Endothelial cell of umbilical vein (primary cell): Measurements from ENCODE around the gene SMIM21. TPM values are rescaled to one million over a fixed set of nuclear protein-coding genes. Genes with fewer than 3 reads are reported as not detected.

Experiments
- BruUV-seq: library from RNA; stranded (reverse); fragments of 400-500 nt; replicated peaks from 2 replicates; lab custom pipeline; 2021; lab: Mats Ljungman, UMichigan
- CTCF ChIA-PET: fragments of 300-600, 350-600 bp; sonication (Branson Sonifier 250); formaldehyde crosslinking; loops from one replicate; lab custom pipeline; 2021; ENCODE audit warnings: antibody characterized with exemption, inconsistent platforms; lab: Charles Lee
- POLR2A ChIA-PET: fragments of 300-600, 350-600 bp; sonication (Branson Sonifier 250); formaldehyde crosslinking; loops from one replicate; lab custom pipeline; 2021; ENCODE audit warnings: antibody characterized with exemption, inconsistent platforms; lab: Charles Lee
- DNase-seq: peaks from one replicate; pipeline ENCODE4 v3.0.0-alpha.2; 2011; ENCODE audit warnings: low read depth, low spot score
- FAIRE-seq: peaks from 2 replicates; lab custom pipeline; 2011; peaks lifted over from hg19 to GRCh38; lab: Jason Lieb, UNC
- H2AFZ ChIP-seq: 2 replicates; pipeline ENCODE4 v1.6.0; 2012; ENCODE audit warnings: low read depth, low read length, control low read depth, inconsistent platforms
- H3K27ac ChIP-seq: 2 replicates; pipeline ENCODE4 v1.5.1; 2011; ENCODE audit warnings: low read depth, mild to moderate bottlenecking, control low read depth, low read length, moderate library complexity; ENCODE audit not compliant: insufficient read depth
- H3K27me3 ChIP-seq, 2 experiments: 2 replicates each; pipeline versions ENCODE4 v1.6.0 to v1.6.1; 2011; ENCODE audit warnings: low read length in 2 of 2, mixed read lengths in 1 of 2; ENCODE audit not compliant: control insufficient read depth in 2 of 2, insufficient read depth in 2 of 2
- H3K36me3 ChIP-seq, 2 experiments: 2 replicates in 1 of 2; 3 replicates in 1 of 2; pipeline ENCODE4 v1.5.1; 2011; ENCODE audit warnings: low read length in 2 of 2, mild to moderate bottlenecking in 1 of 2, moderate library complexity in 1 of 2; ENCODE audit not compliant: control insufficient read depth in 2 of 2, insufficient read depth in 2 of 2; ENCODE audit errors: extremely low read depth in 1 of 2
- H3K4me1 ChIP-seq: 3 replicates; pipeline ENCODE4 v1.5.1; 2011; ENCODE audit warnings: mild to moderate bottlenecking, low read length; ENCODE audit not compliant: control insufficient read depth, insufficient read depth; ENCODE audit errors: extremely low read depth
- H3K4me2 ChIP-seq: 2 replicates; pipeline ENCODE4 v1.6.1; 2011; ENCODE audit warnings: low read length, control low read depth, mixed read lengths; ENCODE audit not compliant: insufficient read depth
- H3K4me3 ChIP-seq, 3 experiments: fragments of 200-600 bp in 1 of 3; sonication (generic), shearing (Covaris generic) in 1 of 3; replicated peaks in 1 of 3; 2 replicates each; pipeline ENCODE4 v1.5.1; 2011 to 2016; ENCODE audit warnings: control low read depth in 3 of 3, low read length in 3 of 3, mild to moderate bottlenecking in 2 of 3, inconsistent platforms in 1 of 3, low read depth in 1 of 3, moderate library complexity in 1 of 3; ENCODE audit not compliant: insufficient read depth in 1 of 3
- H3K79me2 ChIP-seq: 2 replicates; pipeline ENCODE4 v1.6.0; 2012; ENCODE audit warnings: low read length, inconsistent platforms; ENCODE audit not compliant: control insufficient read depth, insufficient read depth
- H3K9ac ChIP-seq: replicated peaks from 2 replicates; pipeline ENCODE3; 2011; ENCODE audit warnings: low read length, control low read depth; ENCODE audit not compliant: insufficient read depth; ENCODE audit errors: extremely low read depth
- H3K9me1 ChIP-seq: replicated peaks from 3 replicates; pipeline ENCODE4 v1.6.0; 2011; ENCODE audit warnings: mild to moderate bottlenecking, low read length; ENCODE audit not compliant: control insufficient read depth, insufficient read depth; ENCODE audit errors: extremely low read depth
- H3K9me3 ChIP-seq: replicated peaks from 2 replicates; pipeline ENCODE4 v1.5.1; 2012; ENCODE audit warnings: low read length, inconsistent platforms; ENCODE audit not compliant: control insufficient read depth, insufficient read depth
- H4K20me1 ChIP-seq: replicated peaks from 2 replicates; pipeline ENCODE3; 2011; ENCODE audit warnings: mild to moderate bottlenecking, low read length; ENCODE audit not compliant: control insufficient read depth, insufficient read depth; ENCODE audit errors: extremely low read depth
- EZH2 ChIP-seq: IDR thresholded peaks from 2 replicates; pipeline ENCODE4 v1.6.1; 2012; ENCODE audit warnings: borderline replicate concordance, low read depth, mild to moderate bottlenecking, moderate library complexity, low read length, inconsistent platforms; ENCODE audit not compliant: severe bottlenecking
- FOS ChIP-seq: IDR thresholded peaks from 2 replicates; pipeline ENCODE4 v1.6.1; 2011; ENCODE audit warnings: mild to moderate bottlenecking, low read length, moderate library complexity, borderline replicate concordance; ENCODE audit not compliant: insufficient read depth
- GATA2 ChIP-seq: IDR thresholded peaks from 2 replicates; pipeline ENCODE4 v1.7.0; 2011; ENCODE audit warnings: low read depth, mild to moderate bottlenecking, moderate library complexity, mixed read lengths, low read length; ENCODE audit not compliant: insufficient read length, insufficient read depth
- JUN ChIP-seq: IDR thresholded peaks from 2 replicates; pipeline ENCODE4 v1.6.1; 2011; ENCODE audit warnings: borderline replicate concordance, low read depth; ENCODE audit not compliant: insufficient read length, insufficient read depth
- MYC ChIP-seq: IDR thresholded peaks from one replicate; pipeline ENCODE4 v1.6.1; 2011; ENCODE audit warnings: mild to moderate bottlenecking, low read depth, low read length
- POLR2AphosphoS5 ChIP-seq: IDR thresholded peaks from 2 replicates; pipeline ENCODE4 v1.6.1; 2012; ENCODE audit warnings: low read depth, mild to moderate bottlenecking, control low read depth, low read length, moderate library complexity; ENCODE audit not compliant: insufficient read depth
- dilution Hi-C: fragments of 300-500 bp; cut with MboI; formaldehyde crosslinking; loops from one replicate; pipeline ENCODE4 v1.15.0; 2019; ENCODE audit warnings: low sequenced_read_pairs; ENCODE audit not compliant: extremely low pct_ligation_motif_present
- intact Hi-C: fragments of 100-400 bp; cut with micrococcal nuclease; formaldehyde crosslinking; loops from one replicate; pipeline ENCODE4 v1.10.0; 2022
- polyA plus RNA-seq, 4 experiments: library from polyadenylated mRNA; depleted of rRNA in 3 of 4; stranded (reverse) in 3 of 4; unstranded in 1 of 4; fragments of >200 nt; gene quantifications; 2 replicates each; pipeline versions ENCODE4 v1.2.1 to v1.2.3, GENCODE V29; 2011 to 2012; ENCODE audit warnings: missing spikeins in 1 of 4
- total RNA-seq: library from RNA; stranded (reverse); gene quantifications from 2 replicates; pipeline ENCODE4 v1.2.3, GENCODE V29; 2021
- TF ChIP-seq, protein P1 (sequence below), 2 donors: IDR thresholded peaks; 1 replicate in 1 of 2; 2 replicates in 1 of 2; pipeline ENCODE4 v1.5.1; 2011; ENCODE audit warnings: low read length in 2 of 2, mild to moderate bottlenecking in 2 of 2, moderate library complexity in 2 of 2, control low read depth in 1 of 2, inconsistent platforms in 1 of 2, low read depth in 1 of 2; ENCODE audit not compliant: insufficient read depth in 1 of 2; ENCODE audit errors: extremely low read depth in 1 of 2
- TF ChIP-seq, protein P2 (sequence below): IDR thresholded peaks from 2 replicates; pipeline ENCODE4 v1.6.1; 2011; ENCODE audit not compliant: insufficient read depth, insufficient read length

Gene SMIM21
- total and polyA plus RNA-seq, 2 donors (not counting 3 experiments of a cell fraction or from before 2014, with no cell fraction given), result not detected

DNA sequence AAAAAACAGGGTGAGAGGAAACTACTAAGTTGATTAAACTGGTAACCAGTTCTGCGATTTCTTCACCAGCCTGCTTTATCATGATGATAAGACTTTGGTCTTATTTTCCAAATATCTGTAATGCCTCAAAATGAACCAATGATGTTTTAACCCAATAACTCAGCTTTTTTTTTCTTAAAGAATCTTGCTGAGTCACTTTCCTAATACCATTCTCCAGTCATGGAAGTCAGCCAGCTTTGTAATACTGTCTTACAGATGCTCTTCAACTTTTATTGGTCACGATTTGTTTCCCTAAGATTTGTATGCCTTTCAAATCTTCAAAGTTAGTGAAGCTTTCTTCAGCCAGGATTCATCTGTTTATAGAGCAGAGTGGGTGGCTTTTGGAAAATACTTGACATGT lies 47.7 kb upstream of the SMIM21 start:
- POLR2A ChIA-PET, result no interaction called here
- H3K4me2 ChIP-seq, result no peak overlapping the region

DNA sequence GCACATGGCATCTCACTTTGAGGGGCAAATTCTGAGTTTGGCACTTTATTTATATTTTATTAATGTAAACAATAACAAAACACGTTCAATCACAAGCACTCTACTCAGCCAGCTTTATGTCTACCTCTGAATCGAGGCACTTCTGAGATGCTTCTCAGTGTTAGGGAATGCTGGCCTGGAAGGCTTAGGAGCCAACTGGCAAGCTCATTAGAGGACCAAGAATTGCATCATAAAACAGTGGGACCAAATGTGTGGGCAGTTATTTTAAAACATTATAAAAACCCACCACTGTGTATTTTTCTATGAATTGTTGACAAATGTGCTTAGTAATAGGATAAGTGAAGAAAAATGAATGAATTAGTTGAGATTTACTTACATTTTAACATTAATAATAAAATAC lies 46.8 kb upstream of the SMIM21 start:
- H3K79me2 ChIP-seq, result no peaks in the 10 kb centered on the region
- no peaks in the 10 kb centered on the region for H3K36me3 ChIP-seq
- H3K4me2 ChIP-seq, result no peak overlapping the region
- CTCF ChIA-PET, result interaction anchor here (0.6 to 1.4 kb wide), 3 partner anchors 244 to 813 kb away, joined by 3 to 4 read pairs (median 3); no protein-coding TSS in a partner anchor
- H3K9ac ChIP-seq, result no peak overlapping the region
- no peaks in the 10 kb centered on the region for H3K9me3 ChIP-seq
- no TSS peak for BruUV-seq
- H3K27me3 ChIP-seq, result no peaks in the 10 kb centered on the region
- dilution Hi-C loops, result no loop called here
- no peak overlapping the region for H3K27ac ChIP-seq
- POLR2A ChIA-PET, result no interaction called here
- peaks cover 4% of the 10 kb centered on the region for H3K4me1 ChIP-seq
- no peak overlapping the region for H3K4me3 ChIP-seq
- intact Hi-C loops, result loop anchor here (10.0 kb wide), 3 partner anchors 430 to 870 kb away; no protein-coding TSS in a partner anchor
- TF ChIP-seq EZH2, result no peak
- TF ChIP-seq GATA2, result no peak
- TF ChIP-seq JUN, result no peak
- no peak for TF ChIP-seq MYC
- no peak for TF ChIP-seq POLR2AphosphoS5
- TF ChIP-seq, protein P1, sequence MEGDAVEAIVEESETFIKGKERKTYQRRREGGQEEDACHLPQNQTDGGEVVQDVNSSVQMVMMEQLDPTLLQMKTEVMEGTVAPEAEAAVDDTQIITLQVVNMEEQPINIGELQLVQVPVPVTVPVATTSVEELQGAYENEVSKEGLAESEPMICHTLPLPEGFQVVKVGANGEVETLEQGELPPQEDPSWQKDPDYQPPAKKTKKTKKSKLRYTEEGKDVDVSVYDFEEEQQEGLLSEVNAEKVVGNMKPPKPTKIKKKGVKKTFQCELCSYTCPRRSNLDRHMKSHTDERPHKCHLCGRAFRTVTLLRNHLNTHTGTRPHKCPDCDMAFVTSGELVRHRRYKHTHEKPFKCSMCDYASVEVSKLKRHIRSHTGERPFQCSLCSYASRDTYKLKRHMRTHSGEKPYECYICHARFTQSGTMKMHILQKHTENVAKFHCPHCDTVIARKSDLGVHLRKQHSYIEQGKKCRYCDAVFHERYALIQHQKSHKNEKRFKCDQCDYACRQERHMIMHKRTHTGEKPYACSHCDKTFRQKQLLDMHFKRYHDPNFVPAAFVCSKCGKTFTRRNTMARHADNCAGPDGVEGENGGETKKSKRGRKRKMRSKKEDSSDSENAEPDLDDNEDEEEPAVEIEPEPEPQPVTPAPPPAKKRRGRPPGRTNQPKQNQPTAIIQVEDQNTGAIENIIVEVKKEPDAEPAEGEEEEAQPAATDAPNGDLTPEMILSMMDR (IDR thresholded peaks at IDR 0.05; ENCODE audit: extremely low read depth in 1 of 2, insufficient read depth in 1 of 2, low read depth in 1 of 2, low read length in 2 of 2), result no peak
- DNase-seq (no peak), FAIRE-seq (no peak)
- H4K20me1 ChIP-seq, result no peaks in the 10 kb centered on the region
- no peaks in the 10 kb centered on the region for H3K9me1 ChIP-seq
- H2AFZ ChIP-seq, result no peak overlapping the region

More for the DNA sequence above, 47.7 kb upstream of the SMIM21 start:
- Histone ChIP-seq H3K4me1 (peaks cover 4% of the 10 kb centered on the region), H3K36me3 (no peaks in the 10 kb centered on the region), H3K27me3 (no peaks in the 10 kb centered on the region), H3K9me3 (no peaks in the 10 kb centered on the region), H4K20me1 (no peaks in the 10 kb centered on the region), H3K79me2 (no peaks in the 10 kb centered on the region), H3K27ac (no peak overlapping the region), H3K9ac (no peak overlapping the region), H3K9me1 (no peaks in the 10 kb centered on the region), H3K4me3 (no peak overlapping the region), H2AFZ (peak overlapping the region; percentile 29)
- CTCF ChIA-PET, result interaction anchor here (0.6 to 1.6 kb wide), 7 partner anchors 245 to 1235 kb away, joined by 3 to 7 read pairs (median 3); partner anchors contain the start of gene TSHZ1
- TF ChIP-seq, protein P2, sequence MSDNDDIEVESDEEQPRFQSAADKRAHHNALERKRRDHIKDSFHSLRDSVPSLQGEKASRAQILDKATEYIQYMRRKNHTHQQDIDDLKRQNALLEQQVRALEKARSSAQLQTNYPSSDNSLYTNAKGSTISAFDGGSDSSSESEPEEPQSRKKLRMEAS, result no peak
- peak; percentile 8 for TF ChIP-seq FOS
- intact Hi-C loops (loop anchor here (5.0 to 10.0 kb wide), 5 partner anchors 303 to 870 kb away; no protein-coding TSS in a partner anchor), dilution Hi-C loops (no loop called here)
- FAIRE-seq (peak; percentile 35), DNase-seq (peak; percentile 43)
- BruUV-seq, result no TSS peak
